Measurements from ENCODE around the gene NRG2. TPM values are rescaled to one million over a fixed set of nuclear protein-coding genes. Genes with fewer than 3 reads are reported as not detected.

Gene NRG2
- total RNA-seq (under 1 TPM in 3 of 5 experiments, not detected in 2; 0.11 to 0.22 (median 0.13) TPM), polyA plus RNA-seq (under 1 TPM in 1 of 2 donors, not detected in 1; 0.05 TPM), total RNA-seq (not detected)

DNA sequence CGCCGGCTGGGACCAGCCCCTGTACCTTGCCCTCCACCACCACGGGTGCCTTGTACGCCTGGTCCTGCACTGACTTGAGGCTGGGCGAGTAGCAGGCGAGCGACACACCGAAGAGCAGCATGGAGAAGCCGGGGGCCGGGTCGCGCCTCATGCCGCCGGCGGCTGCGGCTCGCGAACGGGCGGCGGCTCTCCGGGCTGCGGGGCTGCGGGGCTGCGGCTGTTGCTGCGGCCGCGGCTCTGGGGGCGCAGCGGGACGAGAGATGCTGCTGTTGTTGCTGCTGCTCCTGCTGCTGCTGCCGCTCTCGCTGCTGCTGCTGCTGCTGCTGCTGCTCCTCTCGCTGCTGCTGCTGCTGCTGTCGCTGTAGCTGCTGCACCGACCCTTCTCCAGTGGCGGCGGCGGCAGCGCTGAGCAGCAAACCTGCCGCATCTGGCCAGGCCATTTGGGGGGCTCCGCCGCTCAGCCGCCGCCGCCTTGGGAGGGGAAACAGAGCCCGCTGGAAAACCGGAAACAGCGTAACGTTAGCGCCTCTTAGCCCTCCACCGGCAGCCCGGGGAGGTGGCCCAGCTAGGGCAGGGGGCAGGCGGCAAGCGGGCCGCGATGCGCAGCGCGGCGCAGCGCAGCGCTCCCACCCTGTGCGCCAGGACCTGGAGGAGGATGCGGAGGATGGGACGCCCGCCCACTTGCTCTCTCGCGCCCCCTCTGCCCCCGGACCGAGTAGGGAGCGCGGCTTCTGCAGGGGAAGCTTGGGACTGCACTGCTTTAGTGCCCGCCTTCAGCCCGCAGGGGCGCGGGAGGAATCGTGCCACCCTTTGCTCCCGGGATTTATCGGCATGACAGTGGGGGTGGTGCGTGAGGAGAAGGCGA is at the start of gene NRG2:
Gene NRG2, minus strand, starts transcription at position 657 of the 865 bp plus-strand sequence.
- ChIA-PET POLR2A (no interaction called here), CTCF (no interaction called here)
- H3K27me3 ChIP-seq (ENCODE audit: control insufficient read depth in 2 of 2, insufficient read depth in 2 of 2, low read length in 2 of 2), result peaks cover 0 to 24% of the 10 kb centered on the region in 2 donors
- peaks cover 0 to 4% (median 0%) of the 10 kb centered on the region in 5 donors for H3K36me3 Mint-ChIP-seq
- peak within 1 kb of the TSS; percentile 71 to 85 (median 80) for H3K4me3 Mint-ChIP-seq
- no peaks in the 10 kb centered on the region for H3K36me3 ChIP-seq (ENCODE audit: control insufficient read depth in 2 of 3, insufficient read depth in 3 of 3, low read length in 3 of 3)
- peak; percentile 11 to 58 (median 38) for DNase-seq
- no peaks in the 10 kb centered on the region for H3K9me3 ChIP-seq (ENCODE audit: control insufficient read depth in 2 of 3, low read length in 3 of 3)
- no peak within 1 kb of the TSS for H3K27ac ChIP-seq (ENCODE audit: low read depth, low read length)
- ATAC-seq, result peak; percentile 88
- H3K27me3 Mint-ChIP-seq, result peaks cover 66 to 75% (median 69%) of the 10 kb centered on the region in 5 donors
- H3K9me3 Mint-ChIP-seq, result no peaks in the 10 kb centered on the region
- intact Hi-C loops (cut with micrococcal nuclease), result loop anchor here in 1 of 2 donors (2.0 kb wide), 1 partner anchor 74 kb away; no protein-coding TSS in a partner anchor
- H3K4me1 ChIP-seq (ENCODE audit: control insufficient read depth in 2 of 2, insufficient read depth in 2 of 2, low read length in 2 of 2), result peaks cover 3 to 6% of the 10 kb centered on the region in 2 donors
- H3K27ac Mint-ChIP-seq, result no peak within 1 kb of the TSS
- peaks cover 12 to 30% (median 22%) of the 10 kb centered on the region in 7 donors for H3K4me1 Mint-ChIP-seq
- peak within 1 kb of the TSS; percentile 55 for H3K4me3 ChIP-seq (ENCODE audit: low read length)

DNA sequence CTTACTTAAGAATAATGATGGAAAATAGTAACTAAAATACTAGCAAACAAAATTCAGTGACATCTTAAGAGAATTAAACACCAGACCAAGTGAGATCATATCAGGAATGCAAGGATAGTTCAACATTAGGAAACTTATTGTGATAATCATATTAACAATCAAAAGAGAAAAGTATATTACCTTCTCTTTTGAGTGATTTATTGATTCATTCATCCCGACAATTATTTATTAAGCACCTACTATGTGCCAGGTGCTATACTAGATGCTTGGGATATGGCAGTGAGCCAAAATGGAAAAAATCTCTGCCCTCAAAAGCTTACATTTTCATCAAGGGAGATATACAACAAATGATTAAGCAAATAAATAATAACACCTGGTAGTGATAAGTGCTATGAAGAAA is 47.2 kb upstream of the NRG2 start:
- H3K9me3 Mint-ChIP-seq, result peaks cover 10 to 35% (median 23%) of the 10 kb centered on the region in 11 donors

DNA sequence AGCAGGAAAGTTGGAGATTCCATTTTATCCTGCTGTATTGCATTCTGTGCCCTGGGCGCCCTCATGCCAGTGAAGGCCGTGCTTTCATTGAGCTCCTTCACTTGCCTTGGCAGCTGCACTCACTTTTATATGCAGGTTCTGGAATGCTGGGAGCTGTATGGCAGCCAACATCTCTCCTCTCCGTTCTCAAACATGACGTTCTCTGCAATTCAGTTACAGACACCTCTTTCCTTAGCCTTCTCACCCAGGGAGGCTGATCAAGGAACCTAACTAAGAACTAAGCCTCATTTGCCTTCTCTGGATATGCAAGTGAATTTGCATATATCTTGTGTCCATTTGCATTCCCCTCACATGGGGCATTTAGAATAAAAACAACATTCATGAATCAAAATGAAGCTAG is 41.4 kb upstream of the NRG2 start:
- ATAC-seq, result no peak
- H3K36me3 Mint-ChIP-seq, result peaks cover 0 to 6% (median 5%) of the 10 kb centered on the region in 5 donors
- Histone ChIP-seq H3K27me3 (ENCODE audit: control insufficient read depth in 2 of 2, insufficient read depth in 2 of 2, low read length in 2 of 2) (no peaks in the 10 kb centered on the region), H3K9me3 (ENCODE audit: control insufficient read depth in 2 of 3, low read length in 3 of 3) (no peaks in the 10 kb centered on the region), H3K4me3 (ENCODE audit: low read length) (no peak overlapping the region), H3K27ac (ENCODE audit: low read depth, low read length) (no peak overlapping the region), H3K36me3 (ENCODE audit: control insufficient read depth in 2 of 3, insufficient read depth in 3 of 3, low read length in 3 of 3) (no peaks in the 10 kb centered on the region), H3K4me1 (ENCODE audit: control insufficient read depth in 2 of 2, insufficient read depth in 2 of 2, low read length in 2 of 2) (no peaks in the 10 kb centered on the region)
- H3K9me3 Mint-ChIP-seq, result peaks cover 0 to 8% (median 6%) of the 10 kb centered on the region in 11 donors
- no peak for DNase-seq
- POLR2A ChIA-PET, result no interaction called here
- CTCF ChIA-PET, result interaction anchor here (0.6 to 1.7 kb wide), 2 partner anchors 36 to 60 kb away, joined by 3 to 4 read pairs; no protein-coding TSS in a partner anchor
- intact Hi-C loops (cut with micrococcal nuclease), result no loop called here
- H3K27me3 Mint-ChIP-seq, result peaks cover 8 to 58% (median 25%) of the 10 kb centered on the region in 5 donors
- no peak overlapping the region for H3K27ac Mint-ChIP-seq
- no peak overlapping the region for H3K4me3 Mint-ChIP-seq
- no peaks in the 10 kb centered on the region for H3K4me1 Mint-ChIP-seq

More for the DNA sequence above, 47.2 kb upstream of the NRG2 start:
- Histone ChIP-seq H3K4me1 (ENCODE audit: control insufficient read depth in 2 of 2, insufficient read depth in 2 of 2, low read length in 2 of 2) (no peaks in the 10 kb centered on the region), H3K36me3 (ENCODE audit: control insufficient read depth in 2 of 3, insufficient read depth in 3 of 3, low read length in 3 of 3) (no peaks in the 10 kb centered on the region), H3K27ac (ENCODE audit: low read depth, low read length) (no peak overlapping the region), H3K4me3 (ENCODE audit: low read length) (no peak overlapping the region), H3K27me3 (ENCODE audit: control insufficient read depth in 2 of 2, insufficient read depth in 2 of 2, low read length in 2 of 2) (peaks cover 0 to 3% of the 10 kb centered on the region in 2 donors), H3K9me3 (ENCODE audit: control insufficient read depth in 2 of 3, low read length in 3 of 3) (peaks cover 0 to 7% (median 0%) of the 10 kb centered on the region in 3 experiments)
- no peak overlapping the region for H3K27ac Mint-ChIP-seq
- H3K27me3 Mint-ChIP-seq, result peaks cover 8 to 50% (median 12%) of the 10 kb centered on the region in 5 donors
- no peak for ATAC-seq
- DNase-seq, result no peak
- intact Hi-C loops (cut with micrococcal nuclease), result no loop called here
- no peaks in the 10 kb centered on the region for H3K4me1 Mint-ChIP-seq
- CTCF ChIA-PET, result no interaction called here
- no peak overlapping the region for H3K4me3 Mint-ChIP-seq
- POLR2A ChIA-PET, result no interaction called here
- H3K36me3 Mint-ChIP-seq, result peaks cover 0 to 18% (median 14%) of the 10 kb centered on the region in 5 donors

DNA sequence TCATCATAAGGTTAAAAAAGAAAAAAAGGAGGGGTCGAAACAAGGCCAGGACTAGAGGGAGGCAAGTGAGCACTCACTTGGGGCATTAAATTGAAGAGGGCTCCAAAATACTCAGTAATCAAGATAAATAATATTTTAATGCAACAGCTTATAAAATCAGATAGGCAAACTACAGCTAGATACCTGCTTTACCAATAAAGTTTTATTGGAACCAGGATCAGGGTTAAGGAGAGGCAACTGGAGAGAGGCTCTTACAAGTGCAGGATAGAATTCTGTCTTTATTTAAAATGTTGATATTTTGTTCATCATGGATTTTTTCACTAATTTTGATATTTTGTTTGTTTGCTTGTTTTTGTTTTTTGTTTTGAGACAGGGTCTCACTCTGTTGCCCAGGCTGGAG is 40.6 kb upstream of the NRG2 start:
- Mint-ChIP-seq H3K4me1 (no peaks in the 10 kb centered on the region), H3K9me3 (peaks cover 0 to 2% (median 0%) of the 10 kb centered on the region in 11 donors), H3K27ac (no peak overlapping the region), H3K36me3 (no peaks in the 10 kb centered on the region), H3K27me3 (peaks cover 8 to 54% (median 25%) of the 10 kb centered on the region in 5 donors), H3K4me3 (no peak overlapping the region)
- ATAC-seq, result no peak
- Histone ChIP-seq H3K27ac (ENCODE audit: low read depth, low read length) (no peak overlapping the region), H3K9me3 (ENCODE audit: control insufficient read depth in 2 of 3, low read length in 3 of 3) (no peaks in the 10 kb centered on the region), H3K36me3 (ENCODE audit: control insufficient read depth in 2 of 3, insufficient read depth in 3 of 3, low read length in 3 of 3) (no peaks in the 10 kb centered on the region), H3K4me1 (ENCODE audit: control insufficient read depth in 2 of 2, insufficient read depth in 2 of 2, low read length in 2 of 2) (no peaks in the 10 kb centered on the region), H3K27me3 (ENCODE audit: control insufficient read depth in 2 of 2, insufficient read depth in 2 of 2, low read length in 2 of 2) (no peaks in the 10 kb centered on the region), H3K4me3 (ENCODE audit: low read length) (no peak overlapping the region)
- no peak for DNase-seq
- CTCF ChIA-PET, result no interaction called here
- POLR2A ChIA-PET, result no interaction called here
- intact Hi-C loops (cut with micrococcal nuclease), result no loop called here

DNA sequence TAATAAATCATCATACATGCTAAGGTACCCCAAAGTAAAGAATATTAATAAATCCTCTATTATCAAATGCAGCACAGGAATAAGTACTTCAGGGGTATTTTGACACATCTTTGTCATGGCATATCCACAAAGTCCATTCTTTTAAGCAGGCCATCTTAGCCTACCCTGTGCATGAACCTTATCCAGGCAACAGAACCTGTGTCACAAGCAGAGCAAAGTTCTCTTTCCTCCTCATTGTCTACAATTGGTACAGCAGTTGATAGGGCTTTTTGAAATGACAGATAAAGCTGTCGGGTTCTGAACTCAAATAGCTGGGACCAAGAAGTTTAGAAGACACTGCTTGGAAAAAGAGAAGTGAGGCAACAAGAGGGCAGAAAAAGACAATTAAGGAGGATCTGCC is 40.0 kb upstream of the NRG2 start:
- peaks cover 8 to 54% (median 25%) of the 10 kb centered on the region in 5 donors for H3K27me3 Mint-ChIP-seq
- Histone ChIP-seq H3K36me3 (ENCODE audit: control insufficient read depth in 2 of 3, insufficient read depth in 3 of 3, low read length in 3 of 3) (no peaks in the 10 kb centered on the region), H3K4me1 (ENCODE audit: control insufficient read depth in 2 of 2, insufficient read depth in 2 of 2, low read length in 2 of 2) (no peaks in the 10 kb centered on the region), H3K27ac (ENCODE audit: low read depth, low read length) (no peak overlapping the region), H3K9me3 (ENCODE audit: control insufficient read depth in 2 of 3, low read length in 3 of 3) (no peaks in the 10 kb centered on the region), H3K27me3 (ENCODE audit: control insufficient read depth in 2 of 2, insufficient read depth in 2 of 2, low read length in 2 of 2) (no peaks in the 10 kb centered on the region), H3K4me3 (ENCODE audit: low read length) (no peak overlapping the region)
- H3K4me3 Mint-ChIP-seq, result no peak overlapping the region
- no peak for DNase-seq
- ChIA-PET CTCF (interaction anchor here (0.7 kb wide), 1 partner anchor 50 kb away, joined by 3 read pairs; no protein-coding TSS in a partner anchor), POLR2A (no interaction called here)
- H3K9me3 Mint-ChIP-seq, result peaks cover 0 to 2% (median 0%) of the 10 kb centered on the region in 11 donors
- H3K4me1 Mint-ChIP-seq, result no peaks in the 10 kb centered on the region
- no peak overlapping the region for H3K27ac Mint-ChIP-seq
- no peaks in the 10 kb centered on the region for H3K36me3 Mint-ChIP-seq
- intact Hi-C loops (cut with micrococcal nuclease), result no loop called here
- ATAC-seq, result no peak

DNA sequence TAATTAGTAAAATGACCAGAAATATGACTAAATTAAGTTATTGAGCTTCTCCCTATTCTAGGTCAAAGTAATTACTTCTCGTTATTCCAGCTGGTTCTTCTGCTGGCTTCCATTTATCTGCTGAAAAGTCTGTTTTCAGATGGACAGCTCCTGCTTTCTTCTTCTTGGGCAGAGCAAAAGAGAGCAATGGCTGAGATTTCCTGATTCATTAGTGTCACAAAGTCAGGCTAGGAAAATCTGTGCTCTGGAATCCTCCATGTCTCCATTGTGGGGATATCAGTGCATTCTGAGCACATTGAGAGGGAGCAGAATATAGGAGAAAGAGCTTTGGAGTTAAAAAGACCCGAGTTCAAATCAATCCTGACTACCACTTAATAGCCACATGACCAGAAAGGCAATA is 33.7 kb upstream of the NRG2 start:
- H3K27ac Mint-ChIP-seq, result no peak overlapping the region
- no peaks in the 10 kb centered on the region for H3K4me1 ChIP-seq (ENCODE audit: control insufficient read depth in 2 of 2, insufficient read depth in 2 of 2, low read length in 2 of 2)
- DNase-seq, result no peak
- peaks cover 13 to 36% (median 24%) of the 10 kb centered on the region in 5 donors for H3K27me3 Mint-ChIP-seq
- H3K36me3 Mint-ChIP-seq, result no peaks in the 10 kb centered on the region
- H3K4me3 Mint-ChIP-seq, result no peak overlapping the region
- H3K9me3 Mint-ChIP-seq, result no peaks in the 10 kb centered on the region
- no peaks in the 10 kb centered on the region for H3K27me3 ChIP-seq (ENCODE audit: control insufficient read depth in 2 of 2, insufficient read depth in 2 of 2, low read length in 2 of 2)
- intact Hi-C loops (cut with micrococcal nuclease), result loop anchor here in 1 of 2 donors (10.0 kb wide), 1 partner anchor 278 kb away; no protein-coding TSS in a partner anchor
- CTCF ChIA-PET, result interaction anchor here (0.6 to 9.7 kb wide), 6 partner anchors 10 to 81 kb away, joined by 3 to 109 read pairs (median 4); no protein-coding TSS in a partner anchor
- H3K4me1 Mint-ChIP-seq, result no peaks in the 10 kb centered on the region
- no peak overlapping the region for H3K27ac ChIP-seq (ENCODE audit: low read depth, low read length)
- no peak for ATAC-seq
- H3K9me3 ChIP-seq (ENCODE audit: control insufficient read depth in 2 of 3, low read length in 3 of 3), result no peaks in the 10 kb centered on the region
- H3K36me3 ChIP-seq (ENCODE audit: control insufficient read depth in 2 of 3, insufficient read depth in 3 of 3, low read length in 3 of 3), result no peaks in the 10 kb centered on the region
- POLR2A ChIA-PET, result no interaction called here
- no peak overlapping the region for H3K4me3 ChIP-seq (ENCODE audit: low read length)
